Endometrial microvascular endothelial cells (primary cell): ENCODE measurements around the gene SULF2. TPM values are rescaled to one million over a fixed set of nuclear protein-coding genes. Genes with fewer than 3 reads are reported as not detected.
"Not testable (repeated sequence)": the region's sequence is repeated elsewhere in the genome, so short reads cannot be mapped to it uniquely, and the experiment has no call there.

ENCODE experiments used
- in situ Hi-C: cut with HindIII; loops from 2 replicates; pipeline ENCODE4 v1.10.0; 2017; ENCODE audit warnings: low sequenced_read_pairs, low pct_unique_long_range_greater_than_20kb; ENCODE audit errors: inconsistent ontology term
- total RNA-seq: library from RNA; depleted of rRNA; stranded (reverse); fragments of >200 nt; gene quantifications from one replicate; pipeline ENCODE4 v1.2.3, GENCODE V29; 2015; ENCODE audit errors: inconsistent ontology term

The SULF2 gene
- 59.9 TPM for total RNA-seq

DNA sequence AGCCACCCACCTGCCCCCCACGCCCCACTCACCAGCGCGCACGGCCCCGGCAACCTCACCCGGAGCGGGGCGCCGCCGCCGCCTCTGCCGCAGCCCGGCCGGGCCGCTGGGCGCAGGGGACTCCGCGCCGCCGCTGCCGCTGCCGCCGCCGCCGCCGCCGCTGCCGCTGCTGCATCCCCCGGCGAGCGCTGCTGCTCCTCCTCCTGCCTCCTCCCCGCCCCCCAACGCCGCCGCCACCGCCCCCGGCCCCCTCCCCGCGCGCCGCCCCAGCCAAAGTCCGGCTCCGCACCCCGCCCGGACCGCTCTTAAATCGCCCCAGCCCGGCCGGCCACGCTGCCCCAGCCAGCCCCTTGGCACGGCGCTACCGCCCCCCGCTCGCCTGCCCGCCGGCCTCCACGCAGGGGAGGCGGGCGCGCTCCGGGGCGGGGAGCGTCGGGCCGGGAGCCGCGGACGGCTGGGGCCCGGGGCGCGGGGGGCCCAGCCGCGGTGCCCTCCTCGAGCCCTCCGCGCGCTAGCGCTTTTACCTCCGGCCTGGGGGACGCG, at the start of gene SULF2:
Gene SULF2 (minus strand): TSS at position 171 of the 543 bp plus-strand sequence. CDS start 28,118 bp downstream, outside the sequence.
- in situ Hi-C loops, result loop anchor here (25.0 kb wide), 1 partner anchor 98 kb away; no protein-coding TSS in a partner anchor

- in situ Hi-C loops, result not testable (repeated sequence)
These were observed 46.4 kb upstream of the SULF2 start for GRCh38 chr20:47831675-47832074.

GRCh38 chr20:47826716-47827115, 41.4 kb upstream of the SULF2 start:
- in situ Hi-C loops, result not testable (repeated sequence)

DNA sequence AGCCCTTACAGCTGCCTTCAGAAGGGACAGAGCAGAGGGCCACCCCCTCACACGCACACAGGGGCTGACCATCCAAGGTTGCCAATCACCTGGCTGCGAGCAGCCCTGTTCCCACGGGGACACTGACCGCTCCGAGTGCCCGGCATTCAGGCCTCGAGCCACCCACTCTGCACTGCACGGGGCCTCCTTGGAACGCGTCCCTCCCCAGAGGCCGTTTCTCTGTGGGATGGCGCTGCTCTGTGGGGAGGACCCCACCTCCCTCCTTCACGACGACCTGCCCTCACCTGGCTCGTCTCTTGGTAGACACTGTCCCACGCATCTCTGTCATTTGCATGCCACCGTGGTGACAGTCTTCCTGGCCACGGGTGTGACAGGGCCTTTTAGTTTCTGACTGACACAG, 40.7 kb upstream of the SULF2 start:
- in situ Hi-C loops, result not testable (repeated sequence)

GRCh38 chr20:47825011-47825762, 39.9 kb upstream of the SULF2 start:
- in situ Hi-C loops, result no loop called here

- in situ Hi-C loops, result not testable (repeated sequence)
These were observed 38.7 kb upstream of the SULF2 start for GRCh38 chr20:47823941-47824340.

DNA sequence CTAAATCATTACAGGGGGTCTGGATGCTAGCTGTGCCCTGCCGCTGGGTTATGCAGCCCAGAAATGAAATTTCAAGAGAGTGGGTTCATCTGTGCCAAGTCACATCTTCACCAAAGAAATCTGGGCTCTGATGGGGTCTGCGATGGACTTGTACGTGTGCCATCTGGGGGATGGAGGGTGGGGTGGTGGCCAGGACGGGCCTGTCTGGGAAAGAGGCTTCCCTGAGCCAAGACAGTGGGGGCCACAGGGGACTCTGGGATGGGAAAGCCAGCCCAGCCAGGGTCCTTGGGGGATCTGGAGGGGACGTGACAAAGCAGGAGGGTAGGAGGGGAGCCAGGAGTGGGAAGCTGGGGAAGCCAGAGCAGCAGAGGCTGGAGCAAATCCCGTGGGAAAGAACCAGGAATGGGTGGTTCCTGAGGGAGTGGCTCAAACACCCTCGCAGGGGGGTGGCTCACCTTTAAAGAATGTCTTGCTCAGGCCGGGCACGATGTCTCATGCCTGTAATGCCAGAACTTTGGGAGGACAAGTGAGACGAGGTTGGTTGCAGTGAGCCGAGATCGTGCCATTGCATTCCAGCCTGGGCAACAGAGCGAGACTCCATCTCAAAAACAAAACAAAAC, 36.3 kb upstream of the SULF2 start:
- in situ Hi-C loops, result no loop called here

- in situ Hi-C loops, result no loop called here
These were observed 33.8 kb upstream of the SULF2 start for GRCh38 chr20:47818996-47819609.

- in situ Hi-C loops, result no loop called here
These were observed 33.2 kb upstream of the SULF2 start for GRCh38 chr20:47818466-47818865.

DNA sequence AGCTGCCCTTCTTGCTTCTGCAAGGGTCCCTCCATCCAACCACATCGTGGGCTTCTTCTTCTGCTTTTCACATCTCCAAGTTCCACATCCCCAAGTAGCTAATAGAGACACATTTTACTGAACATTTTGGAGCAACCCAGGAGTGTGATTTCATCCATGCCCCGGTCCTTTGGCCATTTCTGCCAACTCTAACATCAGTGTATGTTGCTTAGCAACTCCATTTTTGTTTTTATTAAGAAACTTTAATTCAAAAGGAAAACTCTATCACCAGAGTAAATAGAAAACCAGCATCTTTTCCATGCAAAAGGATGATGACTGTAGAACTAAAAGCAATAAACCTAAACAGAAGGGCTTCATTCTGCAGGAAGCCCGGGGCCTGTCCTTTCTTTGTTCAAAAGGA, 32.7 kb upstream of the SULF2 start:
- in situ Hi-C loops, result no loop called here

- in situ Hi-C loops, result no loop called here
These were observed 32.3 kb upstream of the SULF2 start for GRCh38 chr20:47817573-47817972.

GRCh38 chr20:47816487-47817451, 31.5 kb upstream of the SULF2 start:
- in situ Hi-C loops, result no loop called here

GRCh38 chr20:47815866-47816265, 30.6 kb upstream of the SULF2 start:
- in situ Hi-C loops, result no loop called here

DNA sequence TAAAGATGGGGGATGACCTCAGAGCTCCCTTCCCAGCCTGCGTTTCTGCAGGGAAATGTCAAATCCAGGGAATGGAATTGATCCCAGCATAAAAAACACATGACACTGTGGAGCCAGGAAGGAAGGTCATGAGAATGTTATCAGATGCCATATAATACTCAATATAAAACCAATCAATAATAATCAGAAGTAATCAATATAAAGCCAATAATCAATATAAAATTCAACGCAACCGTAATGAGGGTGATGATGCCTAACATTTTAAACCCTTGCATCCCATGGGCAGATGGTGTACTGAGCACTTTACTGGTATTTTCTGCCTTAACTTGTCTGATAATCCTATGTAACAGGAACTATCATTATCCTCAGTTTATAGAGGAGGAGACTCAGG, 30.1 kb upstream of the SULF2 start:
- in situ Hi-C loops, result no loop called here

DNA sequence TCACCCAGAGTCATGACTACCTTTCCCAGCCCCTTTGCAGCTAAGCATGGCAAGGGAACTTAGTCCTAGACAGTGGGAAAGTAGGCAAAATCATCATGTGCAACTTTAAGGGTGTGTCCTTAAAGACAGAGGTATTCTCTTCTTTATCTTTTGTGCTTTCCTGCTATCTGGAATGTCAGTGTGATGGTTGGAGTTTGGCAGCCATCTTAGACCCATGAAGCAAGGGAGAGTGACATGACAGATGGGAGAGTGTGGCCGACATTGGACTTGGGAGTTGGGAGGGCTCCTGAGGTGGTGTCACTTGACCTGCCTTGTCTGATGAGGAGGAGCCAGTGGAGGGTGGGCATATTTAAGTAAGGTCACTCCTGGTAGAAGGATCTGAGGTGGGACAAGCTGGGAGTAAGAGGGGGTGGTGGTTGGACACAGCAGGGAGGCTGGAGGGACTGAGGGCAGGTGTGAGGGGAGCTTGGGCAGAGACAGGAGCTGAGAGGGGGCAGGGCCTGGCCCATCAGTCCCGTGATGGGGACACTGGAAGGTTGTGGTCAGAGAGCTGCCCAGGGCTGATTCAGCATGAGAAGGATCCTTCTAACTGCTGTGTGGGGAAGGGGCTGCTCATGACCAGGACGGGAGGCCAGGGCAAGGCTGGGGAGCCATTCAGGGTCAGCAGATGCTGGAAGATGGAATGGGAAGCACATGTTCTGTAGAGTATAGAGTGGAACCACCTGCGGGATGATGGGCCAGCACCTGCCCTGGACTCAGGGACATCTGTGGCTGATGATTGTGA, 29.5 kb upstream of the SULF2 start:
- in situ Hi-C loops, result no loop called here

DNA sequence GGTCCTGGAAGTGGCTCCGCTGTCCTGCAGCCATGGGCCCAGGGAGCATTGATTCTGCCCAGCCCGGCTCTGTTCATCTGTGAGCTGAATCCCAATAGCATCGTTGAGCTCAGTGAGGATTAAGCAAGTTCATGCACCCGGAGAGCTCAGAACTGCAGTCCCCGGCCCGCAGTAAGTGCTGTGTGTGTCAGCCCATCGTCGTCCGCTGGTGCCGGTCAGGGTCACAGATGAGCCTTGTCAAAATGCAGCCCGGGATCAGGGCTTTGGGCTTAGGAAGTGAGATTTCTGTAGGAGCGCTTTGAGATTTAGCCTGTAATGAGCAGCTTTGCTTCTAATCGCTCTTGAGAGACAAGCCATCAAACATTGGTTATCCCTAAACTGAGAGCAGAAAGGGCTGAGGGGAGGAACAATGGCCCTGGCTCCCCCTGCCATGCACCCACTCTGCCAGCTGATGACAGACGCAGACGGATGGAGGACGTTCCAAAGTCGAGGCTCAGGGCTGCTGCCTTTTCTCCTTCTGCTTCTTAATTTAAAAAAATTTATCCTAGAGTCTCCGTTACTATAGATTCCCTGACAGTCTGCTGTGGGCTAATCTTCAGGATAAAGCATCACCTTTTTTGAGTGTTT, 25.6 kb upstream of the SULF2 start:
- in situ Hi-C loops, result no loop called here

DNA sequence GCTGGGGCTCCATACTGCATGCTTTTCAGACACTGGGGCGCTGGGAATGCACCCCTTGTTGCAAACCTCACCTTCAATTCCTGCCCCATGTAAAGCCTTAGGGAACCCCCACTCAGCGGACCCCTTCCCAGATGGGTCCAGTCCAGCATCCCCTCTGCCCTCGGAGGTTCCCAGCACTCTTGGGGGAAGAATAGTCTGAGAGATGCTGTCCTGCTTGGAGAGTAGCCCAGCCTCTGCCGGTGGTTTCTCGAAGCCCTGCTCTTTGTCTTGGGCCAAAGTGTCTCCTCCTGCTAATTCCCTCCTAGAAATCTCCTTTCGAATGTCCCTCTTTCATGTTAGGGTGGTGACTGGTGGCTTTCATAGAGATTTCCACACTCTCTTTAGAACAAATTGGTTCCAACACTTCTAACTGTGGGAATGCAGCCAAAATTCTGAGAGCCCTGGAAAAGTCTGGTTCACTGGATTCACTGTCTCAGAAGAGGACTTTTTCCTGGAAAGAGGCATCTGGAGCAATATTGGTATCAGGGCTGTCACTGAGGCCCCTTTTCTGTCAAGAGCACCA, 24.9 kb upstream of the SULF2 start:
- in situ Hi-C loops, result no loop called here
